WTC11 (cell line): ENCODE measurements around the gene KCNK3. TPM values are rescaled to one million over a fixed set of nuclear protein-coding genes. Genes with fewer than 3 reads are reported as not detected.

Experiments
- ATAC-seq: fragments of 200-7000 bp; cut with Tn5 transposase; 2 replicates; pipeline ENCODE4 v1.10.0; 2021; ENCODE audit warnings: mild to moderate bottlenecking, moderate library complexity
- CTCF ChIA-PET: fragments of 300-600 bp; sonication (Branson Sonifier 250); formaldehyde crosslinking; loops from one replicate; lab custom pipeline; 2021; ENCODE audit warnings: antibody characterized with exemption; lab: Charles Lee
- POLR2A ChIA-PET: fragments of 350-600 bp; sonication (Branson Sonifier 250); formaldehyde crosslinking; loops from one replicate; lab custom pipeline; 2021; ENCODE audit warnings: antibody characterized with exemption; lab: Charles Lee
- DNase-seq: peaks from one replicate; pipeline ENCODE4 v3.0.0; 2021; ENCODE audit warnings: low spot score
- H3K27ac Mint-ChIP-seq: 2 replicates; pipeline ENCODE4 v1.8.0; 2021; ENCODE audit warnings: mixed read lengths
- H3K27me3 Mint-ChIP-seq: 2 replicates; pipeline ENCODE4 v1.8.0; 2021; ENCODE audit warnings: low read depth, mild to moderate bottlenecking, moderate library complexity, mixed read lengths
- H3K36me3 Mint-ChIP-seq: 2 replicates; pipeline ENCODE4 v1.8.0; 2021; ENCODE audit warnings: mixed read lengths
- H3K4me1 Mint-ChIP-seq: 2 replicates; pipeline ENCODE4 v1.8.0; 2022; ENCODE audit warnings: mixed read lengths
- H3K4me3 Mint-ChIP-seq: 2 replicates; pipeline ENCODE4 v1.8.0; 2021; ENCODE audit warnings: mild to moderate bottlenecking, moderate library complexity, mixed read lengths
- H3K9me3 Mint-ChIP-seq: 2 replicates; pipeline ENCODE4 v1.8.0; 2021; ENCODE audit warnings: mixed read lengths
- CDX4 ChIP-seq: fragments of 250-450 bp; sonication (Bioruptor Pico); IDR thresholded peaks from 2 replicates; pipeline ENCODE4 v1.9.0; 2021; ENCODE audit warnings: moderate library complexity, mild to moderate bottlenecking, inconsistent platforms, borderline replicate concordance
- CREB1 ChIP-seq: sonication (generic); formaldehyde crosslinking; IDR thresholded peaks from 2 replicates; pipeline ENCODE4 v1.8.0; 2023; ENCODE audit warnings: mild to moderate bottlenecking, missing genetic modification reagents
- CTCF ChIP-seq: fragments of 200-600 bp; IDR thresholded peaks from 2 replicates; pipeline ENCODE4 v1.8.0; 2022; ENCODE audit warnings: antibody characterized with exemption
- E2F5 ChIP-seq: sonication (generic); formaldehyde crosslinking; IDR thresholded peaks from 2 replicates; pipeline ENCODE4 v1.8.1; 2022; ENCODE audit warnings: mild to moderate bottlenecking, moderate library complexity, missing genetic modification reagents
- ELF4 ChIP-seq: sonication (generic); formaldehyde crosslinking; IDR thresholded peaks from 2 replicates; pipeline ENCODE4 v1.8.1; 2022; ENCODE audit warnings: low read depth, mild to moderate bottlenecking, moderate library complexity, missing genetic modification reagents
- FOXP1 ChIP-seq: sonication (generic); formaldehyde crosslinking; IDR thresholded peaks from 2 replicates; pipeline ENCODE4 v1.8.0; 2022; ENCODE audit warnings: missing genetic modification reagents, mild to moderate bottlenecking, moderate library complexity, borderline replicate concordance
- GTF2I ChIP-seq: fragments of 250-450 bp; sonication (Bioruptor Pico); conservative IDR thresholded peaks from 2 replicates; pipeline ENCODE4 v1.4.0; 2021; ENCODE audit warnings: mild to moderate bottlenecking
- IRF2 ChIP-seq: sonication (generic); formaldehyde crosslinking; IDR thresholded peaks from 2 replicates; pipeline ENCODE4 v1.8.0; 2022; ENCODE audit warnings: low read depth, missing genetic modification reagents, borderline replicate concordance
- MAX ChIP-seq: sonication (generic); formaldehyde crosslinking; IDR thresholded peaks from 2 replicates; pipeline ENCODE4 v1.8.0; 2022; ENCODE audit warnings: mild to moderate bottlenecking, missing genetic modification reagents
- NFATC4 ChIP-seq: fragments of 250-450 bp; sonication (Bioruptor Pico); IDR thresholded peaks from 2 replicates; pipeline ENCODE4 v1.9.0; 2021; ENCODE audit warnings: mild to moderate bottlenecking
- NR1H2 ChIP-seq: sonication (generic); formaldehyde crosslinking; IDR thresholded peaks from 2 replicates; pipeline ENCODE4 v1.9.0; 2021; ENCODE audit warnings: mild to moderate bottlenecking, moderate library complexity, missing genetic modification reagents
- NR2C2 ChIP-seq: sonication (generic); formaldehyde crosslinking; IDR thresholded peaks from 2 replicates; pipeline ENCODE4 v1.8.0; 2022; ENCODE audit warnings: mild to moderate bottlenecking, missing genetic modification reagents
- PRRX2 ChIP-seq: fragments of 250-450 bp; sonication (Bioruptor Pico); IDR thresholded peaks from 2 replicates; pipeline ENCODE4 v1.8.0; 2021; ENCODE audit warnings: mild to moderate bottlenecking
- SMAD4 ChIP-seq: sonication (generic); formaldehyde crosslinking; IDR thresholded peaks from 2 replicates; pipeline ENCODE4 v1.8.0; 2022; ENCODE audit warnings: mild to moderate bottlenecking, missing genetic modification reagents
- SOX15 ChIP-seq: fragments of 250-450 bp; sonication (Bioruptor Pico); IDR thresholded peaks from 2 replicates; pipeline ENCODE4 v1.9.0; 2021; ENCODE audit warnings: mild to moderate bottlenecking
- USF2 ChIP-seq: sonication (generic); formaldehyde crosslinking; IDR thresholded peaks from 2 replicates; pipeline ENCODE4 v1.8.1; 2023; ENCODE audit warnings: mild to moderate bottlenecking, missing genetic modification reagents, moderate library complexity
- ZBTB21 ChIP-seq: sonication (generic); formaldehyde crosslinking; IDR thresholded peaks from 2 replicates; pipeline ENCODE4 v1.8.1; 2023; ENCODE audit warnings: mild to moderate bottlenecking, missing genetic modification reagents, borderline replicate concordance
- ZNF138 ChIP-seq: sonication (generic); formaldehyde crosslinking; conservative IDR thresholded peaks from 2 replicates; pipeline ENCODE4 v1.8.1; 2022; ENCODE audit warnings: mild to moderate bottlenecking, moderate library complexity, missing genetic modification reagents
- ZNF219 ChIP-seq: sonication (generic); formaldehyde crosslinking; IDR thresholded peaks from 2 replicates; pipeline ENCODE4 v1.8.0; 2023; ENCODE audit warnings: missing genetic modification reagents, mild to moderate bottlenecking, borderline replicate concordance
- ZNF232 ChIP-seq: sonication (generic); formaldehyde crosslinking; IDR thresholded peaks from 2 replicates; pipeline ENCODE4 v1.8.0; 2022; ENCODE audit warnings: mild to moderate bottlenecking, missing genetic modification reagents
- ZNF396 ChIP-seq: fragments of 250-450 bp; sonication (Bioruptor Pico); IDR thresholded peaks from 2 replicates; pipeline ENCODE4 v1.8.0; 2021; ENCODE audit warnings: mild to moderate bottlenecking, moderate library complexity, borderline replicate concordance
- ZNF671 ChIP-seq: fragments of 250-450 bp; sonication (Bioruptor Pico); IDR thresholded peaks from 2 replicates; pipeline ENCODE4 v1.8.0; 2021; ENCODE audit warnings: mild to moderate bottlenecking
- total RNA-seq: library from RNA; stranded (reverse); gene quantifications from 3 replicates; pipeline ENCODE4 v1.2.3, GENCODE V29; 2021

Gene KCNK3
- total RNA-seq, 1 experiment from 2014 or later: 0.22 TPM

GRCh38 chr2:26702025-26702424, 9.5 kb downstream of the KCNK3 start (continued):
- TF ChIP-seq ZNF232: no peak
- no peak for TF ChIP-seq NFATC4 (CRISPR knock-in tag)

GRCh38 chr2:26704441-26704977, 12.0 kb downstream of the KCNK3 start:
- Mint-ChIP-seq H3K4me3 (no peak overlapping the region), H3K27me3 (no peaks in the 10 kb centered on the region), H3K4me1 (peaks cover 4% of the 10 kb centered on the region), H3K9me3 (no peaks in the 10 kb centered on the region), H3K27ac (no peak overlapping the region)
- ChIA-PET CTCF (no interaction called here), POLR2A (interaction anchor here (0.8 kb wide), 1 partner anchor 16 kb away, joined by 3 read pairs; no protein-coding TSS in a partner anchor)
- no peak for ATAC-seq
- TF ChIP-seq E2F5: no peak
- TF ChIP-seq NR2C2 (CRISPR knock-in tag): no peak
- TF ChIP-seq ELF4: no peak
- TF ChIP-seq SOX15 (CRISPR knock-in tag): no peak
- TF ChIP-seq NR1H2 (CRISPR knock-in tag): no peak
- no peak for TF ChIP-seq CTCF
- no peak for TF ChIP-seq ZNF396 (CRISPR knock-in tag)
- TF ChIP-seq, all 79 proteins: peak for 0
- DNase-seq: no peak
- no peaks in the 10 kb centered on the region for H3K36me3 Mint-ChIP-seq

- no peak for DNase-seq
- Mint-ChIP-seq H3K27me3 (no peaks in the 10 kb centered on the region), H3K4me1 (peaks cover 4% of the 10 kb centered on the region), H3K36me3 (no peaks in the 10 kb centered on the region), H3K4me3 (no peak overlapping the region), H3K9me3 (no peaks in the 10 kb centered on the region), H3K27ac (no peak overlapping the region)
- ChIA-PET POLR2A (interaction anchor here (0.8 kb wide), 1 partner anchor 16 kb away, joined by 3 read pairs; no protein-coding TSS in a partner anchor), CTCF (no interaction called here)
- no peak for TF ChIP-seq ZNF219 (CRISPR knock-in tag)
- TF ChIP-seq ZNF138 (CRISPR knock-in tag): no peak
- TF ChIP-seq SMAD4: no peak
- no peak for TF ChIP-seq CREB1 (CRISPR knock-in tag)
- TF ChIP-seq ZBTB21 (CRISPR knock-in tag): no peak
- TF ChIP-seq FOXP1 (CRISPR knock-in tag): no peak
- TF ChIP-seq USF2 (CRISPR knock-in tag): no peak
- TF ChIP-seq IRF2 (CRISPR knock-in tag): no peak
- TF ChIP-seq ZNF671 (CRISPR knock-in tag): no peak
- TF ChIP-seq GTF2I: no peak
- no peak for TF ChIP-seq ZNF396 (CRISPR knock-in tag)
- no peak for TF ChIP-seq MAX
- TF ChIP-seq PRRX2 (CRISPR knock-in tag): no peak
- TF ChIP-seq CDX4 (CRISPR knock-in tag): no peak
- no peak for ATAC-seq
These were observed 12.6 kb downstream of the KCNK3 start for GRCh38 chr2:26705126-26705525.
